NCI-H2029 (cell line): Measurements from ENCODE around the gene MEAK7.

Experiments
- DNase-seq: peaks from one replicate; lab custom pipeline; 2025; lab: John Stamatoyannopoulos, UW

MEAK7 gene

DNA sequence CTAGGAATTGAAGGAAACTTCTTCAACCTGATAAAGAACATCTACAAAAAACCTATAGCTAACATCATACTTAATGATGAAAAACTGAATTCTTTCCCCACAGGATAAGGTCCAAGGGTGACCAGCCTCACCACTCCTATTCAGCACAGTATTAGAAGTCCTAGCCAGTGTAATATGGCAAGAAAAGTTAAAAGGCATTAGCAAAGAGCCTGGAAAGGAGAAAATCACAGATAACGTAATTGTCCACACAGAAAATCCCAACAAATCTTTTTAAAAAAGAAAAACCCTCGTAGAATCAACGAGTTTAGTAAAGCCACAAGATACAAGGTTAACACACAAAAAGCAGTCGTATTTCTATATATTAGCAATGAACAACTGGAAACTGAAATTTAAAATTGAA lies 37.8 kb downstream of the MEAK7 start:
- DNase-seq = no peak

DNA sequence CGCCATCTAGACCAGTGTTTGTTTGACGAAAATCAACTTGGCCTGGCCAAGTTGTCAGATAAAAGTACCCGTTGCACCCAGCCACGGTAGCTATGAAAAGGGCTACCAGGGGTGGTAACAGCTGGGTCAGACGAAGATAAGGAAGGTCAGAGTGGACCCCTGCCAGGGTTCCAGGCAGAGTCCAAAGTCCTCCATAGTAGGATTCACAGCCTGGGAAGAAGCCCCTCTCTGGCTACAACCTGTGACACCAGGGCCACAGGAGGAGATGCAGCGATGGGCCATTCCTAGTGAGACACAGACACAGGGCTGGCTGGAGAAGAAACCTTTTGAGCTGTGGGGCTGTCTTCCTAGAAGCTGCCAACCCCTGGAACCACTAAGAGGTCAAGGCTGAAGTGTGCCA lies 39.3 kb downstream of the MEAK7 start:
- DNase-seq = no peak

DNA sequence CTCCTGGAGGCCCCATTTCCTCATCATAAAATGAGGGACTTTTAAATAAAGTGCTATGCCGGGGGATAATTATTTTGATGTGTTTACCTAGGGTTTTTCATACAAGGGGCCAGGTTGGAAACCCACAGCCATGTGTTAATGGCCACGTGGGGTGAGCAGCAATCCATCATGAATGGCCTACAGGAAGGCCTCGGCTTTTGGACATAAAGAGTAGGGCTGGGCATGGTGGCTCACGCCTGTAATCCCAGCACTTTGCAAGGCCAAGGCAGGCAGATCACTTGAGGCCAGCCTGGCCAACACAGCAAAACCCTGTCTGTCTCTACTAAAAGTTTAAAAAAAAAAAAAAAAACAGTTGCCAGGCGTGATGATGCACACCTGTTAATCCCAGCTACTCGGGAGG lies 40.3 kb downstream of the MEAK7 start:
- no peak for DNase-seq

DNA sequence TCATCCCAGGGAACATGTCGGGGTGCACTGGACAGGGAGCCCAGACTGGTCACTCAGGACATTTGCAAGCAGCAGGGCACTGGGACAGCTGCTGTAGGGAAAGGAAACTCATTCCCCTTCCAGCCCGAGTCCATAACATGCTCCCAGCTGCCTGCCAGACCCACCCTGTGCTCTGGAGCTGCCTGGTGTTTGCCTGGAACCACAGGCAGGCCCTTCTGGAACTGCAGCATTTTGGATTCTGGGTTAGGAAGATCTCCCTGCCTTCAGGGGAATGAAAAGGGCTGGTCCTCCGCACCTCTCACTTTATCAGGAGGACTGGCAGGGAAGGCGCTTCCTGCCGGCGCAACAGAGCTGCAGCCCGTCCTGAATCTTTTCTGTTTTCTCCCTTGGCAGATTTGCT lies 41.2 kb downstream of the MEAK7 start:
- no peak for DNase-seq

DNA sequence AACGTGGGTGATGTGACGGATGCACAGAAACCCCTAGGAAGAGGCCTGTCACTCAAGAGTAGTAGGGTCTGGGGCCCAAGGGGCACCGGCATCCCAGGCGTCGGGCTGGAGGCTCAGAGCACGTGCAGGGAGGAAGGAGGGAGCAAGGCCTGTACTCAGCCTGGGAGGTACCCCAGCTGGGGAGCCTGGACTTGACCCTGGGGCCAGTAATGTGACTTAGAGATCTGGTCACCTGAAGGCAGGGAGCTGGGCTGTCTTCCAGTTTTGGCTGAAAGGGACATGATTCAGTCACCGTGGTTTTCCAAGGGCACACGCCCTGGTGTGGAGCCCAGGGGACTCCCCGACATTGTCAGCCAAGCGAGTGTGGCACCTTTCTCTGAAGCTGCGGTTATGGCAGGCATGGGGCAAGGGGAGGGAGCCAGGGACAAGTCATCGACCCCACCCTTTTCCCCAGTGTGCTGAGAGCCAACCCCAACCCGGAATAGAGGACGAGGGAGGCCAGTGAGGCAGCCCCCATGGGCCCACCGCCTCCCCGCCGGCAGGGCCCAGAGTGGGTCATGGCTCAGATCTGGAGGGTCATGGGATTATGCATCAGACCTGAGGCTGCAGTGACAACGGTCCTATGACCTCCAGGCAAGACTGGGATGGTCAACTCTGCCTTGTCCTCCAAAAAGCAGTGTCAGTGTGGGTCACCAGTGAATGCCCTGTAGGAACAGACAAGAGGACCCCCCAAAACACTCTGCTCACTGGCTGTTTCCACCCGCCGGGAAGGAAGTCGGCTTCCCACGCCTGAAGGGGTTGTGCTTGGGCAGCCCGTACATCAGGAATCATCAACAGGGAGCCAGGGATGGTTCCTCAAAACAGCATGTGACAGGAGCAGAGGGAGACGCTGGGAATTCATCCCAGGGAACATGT lies 41.9 kb downstream of the MEAK7 start:
- no peak for DNase-seq

DNA sequence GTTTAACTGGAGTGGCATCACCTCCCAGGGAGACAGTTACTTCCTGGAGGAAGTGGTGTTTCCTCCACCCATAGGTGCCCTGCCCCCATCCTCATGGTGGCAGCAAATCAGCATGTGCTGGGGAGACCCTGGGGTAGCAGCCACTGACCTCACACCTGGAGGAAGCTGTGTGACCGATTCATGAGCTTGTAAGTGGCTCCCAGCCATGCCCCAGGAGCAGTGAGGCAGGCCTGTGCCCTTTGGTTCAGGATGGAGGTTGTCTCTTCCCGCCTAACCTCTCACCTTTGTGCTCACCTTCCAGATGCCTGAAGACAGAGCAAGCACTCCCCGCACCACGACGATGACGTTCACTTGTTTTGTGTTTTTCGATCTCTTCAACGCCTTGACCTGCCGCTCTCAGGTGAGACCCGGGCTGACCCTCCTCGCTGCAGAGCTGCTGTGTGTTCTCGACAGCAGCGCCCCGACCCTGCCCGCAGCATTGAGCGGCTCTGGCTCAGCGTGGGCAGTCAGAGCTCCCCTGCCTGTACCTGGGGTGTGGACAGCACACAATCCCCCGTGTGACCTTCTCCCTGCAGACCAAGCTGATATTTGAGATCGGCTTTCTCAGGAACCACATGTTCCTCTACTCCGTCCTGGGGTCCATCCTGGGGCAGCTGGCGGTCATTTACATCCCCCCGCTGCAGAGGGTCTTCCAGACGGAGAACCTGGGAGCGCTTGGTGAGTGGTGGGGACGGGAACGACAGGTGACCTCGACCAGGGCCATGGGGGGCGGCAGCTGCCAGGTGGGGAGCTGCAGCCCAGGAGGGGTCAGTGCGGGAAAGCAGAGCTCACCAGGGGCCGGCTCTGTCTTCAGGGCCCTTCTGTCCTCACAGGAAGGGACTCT lies 42.8 kb downstream of the MEAK7 start:
- DNase-seq = no peak

DNA sequence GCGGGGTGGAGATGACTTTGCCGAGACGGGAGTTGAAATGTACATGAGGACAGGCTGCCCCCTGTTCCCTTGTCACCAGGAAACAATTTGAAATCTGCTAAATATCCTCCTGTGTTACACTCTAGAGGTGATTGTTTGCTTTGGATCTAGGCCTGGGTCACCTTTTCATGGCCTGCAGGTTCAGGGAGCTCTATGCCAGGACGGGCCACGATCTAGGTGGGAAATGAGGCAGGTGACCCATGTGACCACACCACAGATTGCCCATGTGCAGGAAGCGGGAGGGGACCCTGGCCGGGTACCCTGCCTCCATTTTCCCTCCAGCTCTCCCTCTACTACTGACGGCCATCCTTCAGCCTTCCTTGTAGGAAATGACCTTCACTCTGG lies 43.4 kb downstream of the MEAK7 start:
- peak; percentile 26 for DNase-seq

DNA sequence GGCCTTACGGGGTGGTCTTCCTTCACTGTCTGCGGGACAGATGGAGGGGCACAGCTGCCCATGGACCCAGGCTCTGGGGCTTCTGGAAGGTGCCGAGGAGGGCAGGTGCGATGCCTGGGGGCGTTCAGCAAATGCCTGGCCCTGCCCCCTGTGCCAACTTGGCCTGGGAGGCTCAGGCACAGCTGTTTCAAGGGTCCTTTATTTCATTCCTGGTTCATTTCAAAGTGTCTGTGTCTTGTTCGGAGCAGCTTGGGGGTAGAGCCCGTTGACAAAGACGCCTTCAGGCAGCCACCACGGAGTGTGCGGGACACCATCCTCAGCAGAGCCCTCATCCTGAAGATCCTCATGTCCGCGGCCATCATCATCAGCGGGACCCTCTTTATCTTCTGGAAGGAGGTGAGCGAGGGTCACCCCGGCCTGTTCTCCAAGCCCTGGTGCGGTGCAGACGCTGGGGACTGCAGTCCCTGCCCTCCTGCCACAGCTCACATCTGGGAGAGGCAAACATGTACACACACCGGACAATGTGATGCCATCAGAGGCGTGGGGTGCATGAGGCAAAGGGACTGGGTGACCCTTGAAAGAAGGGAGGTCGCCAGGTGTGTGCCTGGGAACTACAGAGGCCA lies 43.9 kb downstream of the MEAK7 start:
- DNase-seq = no peak

DNA sequence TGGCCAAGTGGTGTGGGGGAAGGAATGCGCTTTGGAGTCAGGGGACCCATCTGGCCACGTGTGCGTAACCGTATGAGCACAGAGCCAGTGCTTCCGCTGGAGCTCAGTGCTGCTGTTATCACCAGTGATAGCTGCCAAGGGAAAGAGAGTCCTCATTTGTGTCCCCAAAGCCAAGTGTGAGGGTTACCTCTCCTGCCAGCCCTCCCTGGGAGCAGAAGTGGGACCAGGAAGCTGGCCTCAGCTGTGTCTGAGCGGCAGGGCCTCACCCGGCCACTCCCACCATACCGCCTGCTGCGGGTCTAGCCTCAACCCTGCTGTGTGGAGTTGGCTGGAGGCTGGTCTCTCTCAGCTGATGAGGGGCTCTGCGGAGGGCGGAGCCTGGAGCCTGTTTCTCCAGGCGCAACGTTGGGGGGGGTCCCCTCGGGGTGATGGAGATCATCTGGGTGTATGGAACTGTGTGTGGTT lies 44.5 kb downstream of the MEAK7 start:
- DNase-seq = peak; percentile 69

DNA sequence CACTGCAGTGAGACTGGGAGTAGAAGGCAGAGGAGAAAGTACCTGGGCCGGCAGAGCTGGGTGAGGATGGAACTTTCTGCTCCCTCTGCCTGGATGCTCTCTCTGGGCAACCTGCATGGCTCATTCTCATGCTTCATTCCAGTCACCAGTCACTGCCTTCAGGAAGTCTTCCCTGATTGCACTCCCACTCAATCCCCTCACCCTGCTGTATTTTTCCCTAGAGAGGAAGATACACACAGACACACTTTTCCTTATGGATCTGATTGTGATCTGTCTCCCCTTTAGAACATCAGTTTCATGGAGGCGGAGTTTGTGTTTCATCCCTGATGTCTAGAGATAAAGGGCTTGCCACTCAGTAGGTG lies 44.9 kb downstream of the MEAK7 start:
- no peak for DNase-seq

DNA sequence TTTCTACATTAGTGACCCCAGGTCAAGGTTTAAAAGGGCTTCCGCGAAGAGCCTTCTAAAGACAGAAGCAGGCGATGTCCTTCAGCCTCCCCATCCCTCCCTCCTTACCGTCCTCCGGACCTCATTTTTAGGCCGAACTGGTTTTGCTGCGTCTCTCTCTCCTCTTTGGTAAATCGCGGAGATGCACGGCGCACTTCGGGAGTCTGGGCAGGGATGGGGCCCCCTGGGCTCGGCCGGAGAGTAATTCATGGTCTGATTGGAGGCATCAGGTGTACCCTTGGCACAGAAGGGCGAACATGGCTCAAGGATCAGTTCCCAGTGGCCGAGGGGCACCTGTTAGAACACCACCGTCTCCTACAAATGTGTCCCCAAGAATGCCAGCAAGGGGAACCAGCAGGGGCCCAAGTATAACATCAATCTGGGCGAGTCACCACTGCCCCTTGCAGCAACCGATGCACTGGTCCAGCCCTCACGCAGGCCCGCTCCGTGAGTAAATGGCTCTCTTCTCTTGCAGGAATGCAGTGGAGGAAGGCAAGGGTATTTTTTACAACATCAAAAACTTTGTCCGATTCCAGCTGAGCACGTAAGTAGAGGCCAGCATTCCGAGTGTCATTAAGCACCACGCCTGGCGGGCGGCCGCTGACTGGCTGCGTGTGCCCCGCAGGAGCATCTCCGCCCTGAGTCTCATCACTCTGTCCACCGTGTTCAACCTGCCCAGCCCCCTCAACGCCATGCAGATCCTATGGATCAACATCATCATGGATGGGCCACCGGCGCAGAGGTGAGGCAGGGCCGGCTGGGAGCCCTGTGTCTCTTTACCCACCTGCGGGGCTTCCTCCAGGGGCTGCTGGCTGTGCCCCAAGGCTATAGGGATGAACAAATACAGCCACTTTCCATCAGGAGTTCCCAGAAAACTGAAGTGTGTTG lies 45.6 kb downstream of the MEAK7 start:
- DNase-seq = no peak

DNA sequence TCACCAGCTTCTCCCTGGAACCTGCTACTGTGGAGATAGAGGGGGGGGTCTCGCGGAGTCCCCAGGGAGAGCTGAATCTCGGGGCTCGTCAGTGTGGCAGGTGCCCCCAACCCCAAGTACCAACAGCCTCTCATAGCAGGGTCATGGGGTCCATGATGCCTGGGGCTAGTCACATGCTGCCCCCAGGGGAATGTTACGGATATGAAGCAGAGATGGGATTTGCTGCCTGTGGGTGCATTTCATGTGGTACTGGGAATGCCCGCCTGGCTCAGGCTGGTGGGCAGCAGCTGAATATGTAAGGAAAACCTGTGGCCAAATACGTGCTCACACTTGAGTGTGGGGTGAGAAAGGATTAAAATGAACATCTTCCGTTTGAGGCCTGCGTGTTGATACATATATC lies 49.4 kb downstream of the MEAK7 start:
- DNase-seq = no peak
